HG03103 (cell line): ENCODE results near the gene ULK4.

Experiments used
- ATAC-seq: cut with Tn5 transposase; IDR thresholded peaks from one replicate; pipeline ENCODE4 v1.9.1; 2021; ENCODE audit warnings: low read depth; ENCODE audit not compliant: unreplicated experiment

The ULK4 gene

GRCh38 chr3:41208507-41209220, 753.2 kb downstream of the ULK4 start:
- ATAC-seq, result no peak

GRCh38 chr3:41207355-41207754, 754.5 kb downstream of the ULK4 start:
- no peak for ATAC-seq

DNA sequence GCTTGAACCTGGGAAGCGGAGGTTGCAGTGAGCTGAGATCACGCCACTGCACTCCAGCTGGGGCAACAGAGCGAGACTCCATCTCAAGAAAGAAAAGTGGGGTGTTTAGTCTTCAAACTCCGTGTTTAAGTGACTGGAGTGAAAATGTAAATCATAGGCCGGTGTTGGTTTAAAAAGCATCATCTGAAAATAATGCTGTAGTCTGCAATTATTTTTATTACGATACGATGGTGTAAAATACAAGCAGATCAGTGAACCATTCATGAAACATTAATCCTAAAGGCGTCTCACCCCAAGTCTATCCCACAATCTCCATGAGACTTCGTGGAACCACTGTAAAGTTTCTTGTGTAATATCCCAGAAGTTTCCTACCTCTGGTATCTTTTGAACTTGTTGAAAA, 756.3 kb downstream of the ULK4 start:
- no peak for ATAC-seq

- ATAC-seq, result no peak
These were observed 757.5 kb downstream of the ULK4 start for GRCh38 chr3:41204369-41204768.

DNA sequence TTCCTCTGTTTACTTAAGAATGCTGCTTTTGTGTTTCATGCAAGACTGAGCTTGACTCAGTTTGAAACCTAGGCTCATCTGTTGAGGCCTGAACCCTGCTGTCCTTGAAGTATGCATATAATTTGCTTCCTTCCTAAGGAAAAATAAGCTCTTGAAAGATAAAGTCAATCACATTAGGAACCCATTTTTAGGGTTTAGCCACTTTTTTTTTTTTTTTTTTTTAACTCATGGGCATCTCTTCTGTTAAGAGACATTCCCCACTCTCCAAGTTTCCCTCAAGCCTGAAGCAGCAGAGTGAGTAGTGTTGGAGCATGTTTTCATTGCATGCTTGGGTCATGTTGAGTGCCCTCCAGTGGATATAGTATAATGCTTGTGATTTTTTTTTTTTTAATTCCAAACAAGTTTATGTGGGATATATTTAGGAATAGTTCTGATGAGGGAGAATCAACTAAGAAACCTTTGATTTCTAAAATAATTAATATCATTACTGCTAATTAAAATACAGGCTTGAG, 759.0 kb downstream of the ULK4 start:
- no peak for ATAC-seq

DNA sequence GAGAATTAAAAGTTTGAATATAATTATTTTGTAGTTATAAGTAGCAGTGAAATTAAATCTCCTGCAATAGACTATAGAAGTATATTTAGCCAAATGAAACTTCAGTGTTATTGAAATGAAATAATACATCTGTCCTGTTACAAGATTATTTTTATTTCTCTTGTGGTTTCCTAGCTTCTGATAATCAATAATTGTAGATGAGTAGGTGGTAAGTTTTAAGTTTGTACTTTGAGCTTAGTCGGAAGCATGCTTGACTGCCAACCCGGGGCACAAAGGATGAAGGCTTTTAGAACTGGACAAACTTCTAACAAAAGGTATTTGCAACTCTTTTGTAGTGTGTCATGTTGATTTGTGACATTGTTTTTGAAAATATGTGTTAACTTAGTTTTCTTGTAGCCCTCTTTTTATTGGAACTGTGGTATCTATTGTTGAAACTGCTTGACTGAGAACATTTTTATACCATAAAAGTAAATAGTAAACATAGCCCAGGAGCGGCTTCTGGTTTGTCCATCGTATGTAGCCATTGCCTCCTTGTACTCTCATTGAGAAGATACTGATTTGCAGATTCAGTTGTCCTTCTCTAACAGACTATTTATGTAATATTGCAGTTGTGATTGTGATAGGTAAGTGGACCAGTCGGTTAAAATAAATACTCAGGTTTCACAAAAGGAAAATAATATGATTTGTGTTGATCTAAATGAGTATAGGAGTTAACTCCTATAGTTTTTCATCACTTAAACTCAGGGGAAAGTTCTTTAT, 759.6 kb downstream of the ULK4 start:
- no peak for ATAC-seq

DNA sequence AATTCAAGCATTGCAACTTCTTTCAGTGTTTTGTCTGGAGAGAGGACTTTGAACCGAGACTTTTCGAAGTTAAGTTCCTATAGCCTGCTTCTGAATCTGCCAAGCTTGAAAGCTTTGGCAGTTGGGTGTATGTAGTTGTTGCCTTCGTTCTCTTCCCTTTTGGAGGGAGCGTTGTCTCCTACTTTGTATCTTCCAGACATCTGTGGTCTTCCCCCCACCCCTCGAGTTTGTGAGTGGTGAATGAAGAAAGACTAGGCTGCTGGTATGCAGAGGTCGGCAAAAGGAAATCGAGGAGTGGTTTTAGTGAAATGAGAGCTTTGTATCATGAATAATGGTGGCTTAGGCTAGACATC, 761.3 kb downstream of the ULK4 start:
- no peak for ATAC-seq

GRCh38 chr3:41199866-41200668, 761.8 kb downstream of the ULK4 start:
- ATAC-seq, result peak; percentile 11

DNA sequence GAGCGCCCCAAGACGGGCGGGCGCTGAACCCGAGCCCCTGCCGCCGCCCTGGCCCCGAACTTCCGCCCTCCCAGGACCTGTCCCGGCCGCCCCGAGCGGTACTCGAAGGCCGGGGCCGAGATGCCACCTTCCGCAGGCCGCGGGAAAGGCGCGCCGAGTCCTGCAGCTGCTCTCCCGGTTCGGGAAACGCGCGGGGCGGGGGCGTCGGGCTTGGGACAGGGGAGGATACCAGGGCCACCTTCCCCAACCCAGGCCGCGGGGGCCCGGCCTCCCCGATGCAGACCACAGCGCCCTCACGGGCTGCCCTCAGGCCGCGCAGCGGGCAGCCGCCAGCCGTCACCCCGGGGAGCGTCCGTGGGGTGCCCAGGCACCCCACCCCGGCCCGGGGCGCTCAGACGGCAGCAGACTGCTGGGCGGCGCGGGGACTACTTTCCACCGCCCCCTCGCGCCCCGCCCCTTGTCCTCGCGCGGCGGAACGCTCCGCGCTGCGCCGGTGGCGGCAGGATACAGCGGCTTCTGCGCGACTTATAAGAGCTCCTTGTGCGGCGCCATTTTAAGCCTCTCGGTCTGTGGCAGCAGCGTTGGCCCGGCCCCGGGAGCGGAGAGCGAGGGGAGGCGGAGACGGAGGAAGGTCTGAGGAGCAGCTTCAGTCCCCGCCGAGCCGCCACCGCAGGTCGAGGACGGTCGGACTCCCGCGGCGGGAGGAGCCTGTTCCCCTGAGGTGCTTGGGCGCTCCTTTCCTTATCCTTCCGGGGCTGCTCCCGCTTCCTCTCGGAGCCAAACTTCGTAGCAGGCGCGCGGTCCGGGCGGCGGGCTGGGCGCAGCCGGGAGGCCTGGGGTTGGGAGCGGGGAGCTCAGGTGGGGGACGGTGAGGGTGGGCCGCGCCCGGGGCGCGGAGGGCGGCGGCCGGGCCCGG, 762.7 kb downstream of the ULK4 start, which contains the start of gene CTNNB1:
Gene CTNNB1, plus strand, starts transcription at position 556 of the 916 bp plus-strand sequence. CDS start 24,564 bp downstream, outside the sequence.
- peak; percentile 65 for ATAC-seq

GRCh38 chr3:41198526-41198925, 763.4 kb downstream of the ULK4 start:
- no peak for ATAC-seq

- no peak for ATAC-seq
These were observed 763.9 kb downstream of the ULK4 start for GRCh38 chr3:41198046-41198445.
